ENCODE results near the gene CNTN6.
"Not testable (repeated sequence)": the region's sequence is repeated elsewhere in the genome, so short reads cannot be mapped to it uniquely, and the experiment has no call there.

Gene CNTN6

DNA sequence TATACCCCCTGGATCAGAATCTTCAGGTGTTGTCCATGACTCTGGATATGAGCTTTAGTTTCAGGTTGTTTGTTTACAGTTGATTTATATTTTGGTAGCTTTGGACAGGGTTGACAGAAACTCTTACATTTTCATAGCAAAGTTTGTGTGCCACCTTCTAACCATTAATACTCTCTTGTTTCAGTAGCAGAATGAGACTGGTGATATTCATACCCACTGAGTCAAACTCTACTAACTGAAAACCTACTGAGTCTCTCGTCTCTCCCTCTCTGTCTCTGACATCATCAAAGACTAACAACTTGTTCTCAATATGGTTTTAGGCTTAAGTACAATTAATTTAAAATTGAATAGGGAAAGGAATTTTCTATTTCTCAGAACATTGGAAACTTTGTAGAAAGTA is 282.3 kb downstream of the CNTN6 start:
- no peak overlapping the region for H3K9ac ChIP-seq (ENCODE audit: low read depth, low read length, poor library complexity, severe bottlenecking)
- no peaks in the 10 kb centered on the region for H3K9me2 ChIP-seq (replicated peaks; ENCODE audit: low read depth, low read length)
- H3K9me3 ChIP-seq (ENCODE audit: insufficient read depth, low read depth, low read length) = no peaks in the 10 kb centered on the region; the same call in 1 of the 2 replicates
- no peak for TF ChIP-seq EZH2phosphoT487 (IDR thresholded peaks at IDR 0.05; ENCODE audit: borderline replicate concordance)
- TF ChIP-seq, protein P1, sequence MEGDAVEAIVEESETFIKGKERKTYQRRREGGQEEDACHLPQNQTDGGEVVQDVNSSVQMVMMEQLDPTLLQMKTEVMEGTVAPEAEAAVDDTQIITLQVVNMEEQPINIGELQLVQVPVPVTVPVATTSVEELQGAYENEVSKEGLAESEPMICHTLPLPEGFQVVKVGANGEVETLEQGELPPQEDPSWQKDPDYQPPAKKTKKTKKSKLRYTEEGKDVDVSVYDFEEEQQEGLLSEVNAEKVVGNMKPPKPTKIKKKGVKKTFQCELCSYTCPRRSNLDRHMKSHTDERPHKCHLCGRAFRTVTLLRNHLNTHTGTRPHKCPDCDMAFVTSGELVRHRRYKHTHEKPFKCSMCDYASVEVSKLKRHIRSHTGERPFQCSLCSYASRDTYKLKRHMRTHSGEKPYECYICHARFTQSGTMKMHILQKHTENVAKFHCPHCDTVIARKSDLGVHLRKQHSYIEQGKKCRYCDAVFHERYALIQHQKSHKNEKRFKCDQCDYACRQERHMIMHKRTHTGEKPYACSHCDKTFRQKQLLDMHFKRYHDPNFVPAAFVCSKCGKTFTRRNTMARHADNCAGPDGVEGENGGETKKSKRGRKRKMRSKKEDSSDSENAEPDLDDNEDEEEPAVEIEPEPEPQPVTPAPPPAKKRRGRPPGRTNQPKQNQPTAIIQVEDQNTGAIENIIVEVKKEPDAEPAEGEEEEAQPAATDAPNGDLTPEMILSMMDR (conservative IDR thresholded peaks at IDR 0.05; ENCODE audit: low read length) = no peak
- no peaks in the 10 kb centered on the region for H3K79me2 ChIP-seq (ENCODE audit: insufficient read depth, low read length)
- no peaks in the 10 kb centered on the region for H3K27me3 ChIP-seq (ENCODE audit: insufficient read depth, low read length, poor library complexity, severe bottlenecking)
- H3K36me3 ChIP-seq (ENCODE audit: insufficient read depth, low read length) = no peaks in the 10 kb centered on the region
- H3K4me1 ChIP-seq (ENCODE audit: insufficient read depth, low read length, poor library complexity, severe bottlenecking) = no peaks in the 10 kb centered on the region
- H3K4me2 ChIP-seq (ENCODE audit: low read depth, low read length, poor library complexity, severe bottlenecking) = no peak overlapping the region
- no peaks in the 10 kb centered on the region for H3F3A ChIP-seq (ENCODE audit: low read depth)
- H3K4me3 ChIP-seq (ENCODE audit: low read length, poor library complexity, severe bottlenecking) = no peak overlapping the region
- no peaks in the 10 kb centered on the region for H4K20me1 ChIP-seq (ENCODE audit: insufficient read depth, low read length, poor library complexity, severe bottlenecking)
- H2AFZ ChIP-seq (ENCODE audit: low read length) = no peak overlapping the region

DNA sequence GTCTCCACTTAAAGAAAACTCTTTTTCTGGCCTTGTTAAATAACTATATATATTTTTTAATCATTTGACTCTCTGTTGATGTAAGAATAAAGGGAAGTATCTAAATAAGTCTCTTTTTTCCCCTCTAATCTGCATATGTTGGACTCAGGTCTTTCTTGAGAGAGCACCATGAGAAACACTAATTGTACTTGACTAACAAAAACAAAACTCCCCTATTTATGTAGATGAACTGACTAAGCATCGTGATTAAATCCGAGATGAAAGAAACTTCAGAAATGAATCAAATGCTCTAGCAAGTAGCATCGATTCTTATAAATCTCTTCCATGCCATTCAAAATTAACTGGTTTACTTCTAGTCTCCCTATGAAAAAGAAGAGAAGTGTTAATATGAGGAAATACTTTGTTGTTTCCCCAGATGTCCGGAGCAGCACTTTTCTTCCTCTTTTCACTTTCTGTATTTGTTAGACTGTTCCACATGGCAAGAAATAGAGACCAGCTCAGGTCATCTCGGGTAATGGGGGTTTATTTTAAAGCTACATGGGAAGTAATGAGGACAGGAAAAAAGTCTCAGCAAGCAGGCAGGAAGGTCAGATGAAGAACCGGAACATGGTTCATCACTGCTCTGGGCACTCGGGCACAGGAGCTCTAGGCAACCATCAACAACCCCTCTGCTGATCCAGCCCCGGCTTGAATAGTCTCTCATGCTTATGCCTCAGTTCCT is 288.3 kb downstream of the CNTN6 start:
- no peaks in the 10 kb centered on the region for H3K4me1 ChIP-seq (ENCODE audit: insufficient read depth, low read length, poor library complexity, severe bottlenecking)
- no peaks in the 10 kb centered on the region for H3K79me2 ChIP-seq (ENCODE audit: insufficient read depth, low read length)
- H3F3A ChIP-seq (ENCODE audit: low read depth) = no peaks in the 10 kb centered on the region
- no peaks in the 10 kb centered on the region for H3K36me3 ChIP-seq (ENCODE audit: insufficient read depth, low read length)
- no peak overlapping the region for H3K9ac ChIP-seq (ENCODE audit: low read depth, low read length, poor library complexity, severe bottlenecking)
- H3K27me3 ChIP-seq (ENCODE audit: insufficient read depth, low read length, poor library complexity, severe bottlenecking) = no peaks in the 10 kb centered on the region
- H2AFZ ChIP-seq (ENCODE audit: low read length) = no peak overlapping the region
- H3K4me3 ChIP-seq (ENCODE audit: low read length, poor library complexity, severe bottlenecking) = no peak overlapping the region
- TF ChIP-seq, protein P1 (conservative IDR thresholded peaks at IDR 0.05; ENCODE audit: low read length) = no peak
- no peak for TF ChIP-seq EZH2phosphoT487 (IDR thresholded peaks at IDR 0.05; ENCODE audit: borderline replicate concordance)
- no peak overlapping the region for H3K4me2 ChIP-seq (ENCODE audit: low read depth, low read length, poor library complexity, severe bottlenecking)
- no peaks in the 10 kb centered on the region; the same call in 1 of the 2 replicates for H3K9me3 ChIP-seq (ENCODE audit: insufficient read depth, low read depth, low read length)
- H3K9me2 ChIP-seq (replicated peaks; ENCODE audit: low read depth, low read length) = no peaks in the 10 kb centered on the region
- H4K20me1 ChIP-seq (ENCODE audit: insufficient read depth, low read length, poor library complexity, severe bottlenecking) = no peaks in the 10 kb centered on the region

DNA sequence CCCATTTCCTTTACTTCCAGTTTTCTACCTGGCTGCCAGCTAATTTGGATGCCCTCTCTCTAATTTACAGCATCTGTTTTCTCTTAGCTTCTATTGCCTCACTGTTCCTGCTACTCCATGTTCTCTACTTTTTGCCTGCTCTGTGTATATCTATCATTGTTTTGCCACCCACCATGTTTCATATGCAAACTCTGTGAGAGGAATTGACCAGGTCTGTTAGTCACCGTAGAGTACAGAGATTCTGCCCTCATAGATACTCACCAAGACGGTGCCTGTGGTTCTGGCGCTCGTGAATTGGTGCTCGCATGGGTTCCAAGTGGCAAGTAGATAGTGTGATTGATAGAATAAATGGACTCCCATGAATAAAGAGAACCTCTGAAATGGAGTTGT is 288.8 kb downstream of the CNTN6 start:
- H3K4me2 ChIP-seq (ENCODE audit: low read depth, low read length, poor library complexity, severe bottlenecking) = no peak overlapping the region
- H3K4me1 ChIP-seq (ENCODE audit: insufficient read depth, low read length, poor library complexity, severe bottlenecking) = no peaks in the 10 kb centered on the region
- no peaks in the 10 kb centered on the region for H3K27me3 ChIP-seq (ENCODE audit: insufficient read depth, low read length, poor library complexity, severe bottlenecking)
- no peaks in the 10 kb centered on the region for H3K36me3 ChIP-seq (ENCODE audit: insufficient read depth, low read length)
- H2AFZ ChIP-seq (ENCODE audit: low read length) = no peak overlapping the region
- H3K4me3 ChIP-seq (ENCODE audit: low read length, poor library complexity, severe bottlenecking) = no peak overlapping the region
- no peaks in the 10 kb centered on the region for H3F3A ChIP-seq (ENCODE audit: low read depth)
- no peaks in the 10 kb centered on the region; the same call in 1 of the 2 replicates for H3K9me3 ChIP-seq (ENCODE audit: insufficient read depth, low read depth, low read length)
- H3K79me2 ChIP-seq (ENCODE audit: insufficient read depth, low read length) = no peaks in the 10 kb centered on the region
- H4K20me1 ChIP-seq (ENCODE audit: insufficient read depth, low read length, poor library complexity, severe bottlenecking) = no peaks in the 10 kb centered on the region
- no peaks in the 10 kb centered on the region for H3K9me2 ChIP-seq (replicated peaks; ENCODE audit: low read depth, low read length)
- H3K9ac ChIP-seq (ENCODE audit: low read depth, low read length, poor library complexity, severe bottlenecking) = no peak overlapping the region
- TF ChIP-seq EZH2phosphoT487 (IDR thresholded peaks at IDR 0.05; ENCODE audit: borderline replicate concordance) = no peak
- TF ChIP-seq, protein P1 (conservative IDR thresholded peaks at IDR 0.05; ENCODE audit: low read length) = no peak

DNA sequence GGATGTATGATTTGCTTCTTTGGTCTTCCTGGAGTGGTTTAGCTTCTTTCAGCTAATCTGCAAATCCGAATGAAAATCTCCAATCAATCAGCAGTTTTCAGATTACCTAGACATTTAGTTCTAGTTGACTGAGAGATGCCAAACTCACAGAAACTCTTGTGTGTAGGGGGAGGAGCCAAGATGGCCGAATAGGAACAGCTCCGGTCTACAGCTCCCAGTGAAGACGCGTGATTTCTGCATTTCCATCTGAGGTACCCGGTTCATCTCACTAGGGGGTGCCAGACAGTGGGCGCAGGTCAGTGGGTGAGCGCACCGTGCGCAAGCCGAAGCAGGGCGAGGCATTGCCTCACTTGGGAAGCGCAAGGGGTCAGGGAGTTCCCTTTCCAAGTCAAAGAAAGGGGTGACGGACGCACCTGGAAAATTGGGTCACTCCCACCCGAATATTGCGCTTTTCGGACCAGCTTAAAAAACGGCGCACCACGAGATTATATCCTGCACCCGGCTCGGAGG is 294.6 kb downstream of the CNTN6 start:
- H3K9me3 ChIP-seq (ENCODE audit: insufficient read depth, low read depth, low read length); H3F3A ChIP-seq (ENCODE audit: low read depth); H3K4me2 ChIP-seq (ENCODE audit: low read depth, low read length, poor library complexity, severe bottlenecking); H4K20me1 ChIP-seq (ENCODE audit: insufficient read depth, low read length, poor library complexity, severe bottlenecking); H2AFZ ChIP-seq (ENCODE audit: low read length); H3K4me1 ChIP-seq (ENCODE audit: insufficient read depth, low read length, poor library complexity, severe bottlenecking); H3K9me2 ChIP-seq (replicated peaks; ENCODE audit: low read depth, low read length); H3K9ac ChIP-seq (ENCODE audit: low read depth, low read length, poor library complexity, severe bottlenecking); H3K36me3 ChIP-seq (ENCODE audit: insufficient read depth, low read length); H3K79me2 ChIP-seq (ENCODE audit: insufficient read depth, low read length); H3K4me3 ChIP-seq (ENCODE audit: low read length, poor library complexity, severe bottlenecking); H3K27me3 ChIP-seq (ENCODE audit: insufficient read depth, low read length, poor library complexity, severe bottlenecking): not testable (repeated sequence)
